ENCODE measurements around the gene CTPS2. TPM values are rescaled to one million over a fixed set of nuclear protein-coding genes. Genes with fewer than 3 reads are reported as not detected.
"Not testable (repeated sequence)": the region's sequence is repeated elsewhere in the genome, so short reads cannot be mapped to it uniquely, and the experiment has no call there.

The CTPS2 gene
- total and polyA plus RNA-seq, 2 donors from 2014 or later, result 5.9 to 13.7 TPM

DNA sequence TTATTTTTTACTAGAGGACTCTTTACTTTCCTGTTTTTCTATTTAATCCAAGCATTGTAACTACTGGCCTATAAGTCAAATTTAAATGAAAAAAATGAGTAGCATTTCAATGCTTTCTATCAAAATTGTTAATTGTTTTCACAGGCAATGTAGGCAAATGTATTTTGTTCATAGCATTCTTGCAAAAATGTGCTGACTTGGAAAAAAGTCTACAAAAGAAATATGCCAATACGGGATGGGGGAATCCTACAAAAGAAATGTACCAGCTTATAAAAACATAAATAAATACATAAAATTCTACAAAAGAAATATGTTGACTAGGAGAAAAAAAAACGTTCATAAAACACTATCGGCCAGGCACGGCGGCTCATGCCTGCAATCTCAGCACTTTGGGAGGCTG, 77.4 kb downstream of the CTPS2 start:
- H3K4me3 ChIP-seq (ENCODE audit: low read length in 3 of 3), result no peak overlapping the region
- no peaks in the 10 kb centered on the region for H3K27me3 ChIP-seq (ENCODE audit: control insufficient read depth, insufficient read depth, low read length)
- H3K36me3 ChIP-seq (ENCODE audit: control insufficient read depth in 2 of 3, insufficient read depth in 3 of 3, low read length in 3 of 3), result no peaks in the 10 kb centered on the region
- FAIRE-seq (no peak), DNase-seq (no peak)
- H3K9ac ChIP-seq (ENCODE audit: low read length in 3 of 3), result no peak overlapping the region
- H3K9me3 ChIP-seq (ENCODE audit: control insufficient read depth in 2 of 3, insufficient read depth in 1 of 3, low read length in 3 of 3), result no peaks in the 10 kb centered on the region
- no peak overlapping the region for H3K27ac ChIP-seq (ENCODE audit: low read depth in 2 of 2, low read length in 2 of 2)
- intact Hi-C loops (cut with DNase I), result no loop called here
- TF ChIP-seq CTCF (IDR thresholded peaks at IDR 0.05; ENCODE audit: borderline replicate concordance, extremely low read depth, insufficient read depth), result no peak
- H3K4me1 ChIP-seq (ENCODE audit: control insufficient read depth in 2 of 3, insufficient read depth in 2 of 3, low read depth in 1 of 3, low read length in 3 of 3), result no peaks in the 10 kb centered on the region

- Histone ChIP-seq H3K27me3 (ENCODE audit: control insufficient read depth, insufficient read depth, low read length) (no peaks in the 10 kb centered on the region), H3K9ac (ENCODE audit: low read length in 3 of 3) (no peak overlapping the region), H3K4me1 (ENCODE audit: control insufficient read depth in 2 of 3, insufficient read depth in 2 of 3, low read depth in 1 of 3, low read length in 3 of 3) (no peaks in the 10 kb centered on the region), H3K9me3 (ENCODE audit: control insufficient read depth in 2 of 3, insufficient read depth in 1 of 3, low read length in 3 of 3) (no peaks in the 10 kb centered on the region), H3K4me3 (ENCODE audit: low read length in 3 of 3) (no peak overlapping the region), H3K27ac (ENCODE audit: low read depth in 2 of 2, low read length in 2 of 2) (no peak overlapping the region), H3K36me3 (ENCODE audit: control insufficient read depth in 2 of 3, insufficient read depth in 3 of 3, low read length in 3 of 3) (no peaks in the 10 kb centered on the region)
- DNase-seq (no peak), FAIRE-seq (no peak)
- no peak for TF ChIP-seq CTCF (IDR thresholded peaks at IDR 0.05; ENCODE audit: borderline replicate concordance, extremely low read depth, insufficient read depth)
- intact Hi-C loops (cut with DNase I), result no loop called here
Observed at GRCh38 chrX:16633754-16634153, 78.7 kb downstream of the CTPS2 start.

- H3K9ac ChIP-seq (ENCODE audit: low read length in 3 of 3), result no peak overlapping the region
- DNase-seq (no peak), FAIRE-seq (no peak)
- H3K9me3 ChIP-seq (ENCODE audit: control insufficient read depth in 2 of 3, insufficient read depth in 1 of 3, low read length in 3 of 3), result no peaks in the 10 kb centered on the region
- no peaks in the 10 kb centered on the region for H3K27me3 ChIP-seq (ENCODE audit: control insufficient read depth, insufficient read depth, low read length)
- no peaks in the 10 kb centered on the region for H3K4me1 ChIP-seq (ENCODE audit: control insufficient read depth in 2 of 3, insufficient read depth in 2 of 3, low read depth in 1 of 3, low read length in 3 of 3)
- no peaks in the 10 kb centered on the region for H3K36me3 ChIP-seq (ENCODE audit: control insufficient read depth in 2 of 3, insufficient read depth in 3 of 3, low read length in 3 of 3)
- no peak overlapping the region for H3K4me3 ChIP-seq (ENCODE audit: low read length in 3 of 3)
- intact Hi-C loops (cut with DNase I), result no loop called here
- H3K27ac ChIP-seq (ENCODE audit: low read depth in 2 of 2, low read length in 2 of 2), result no peak overlapping the region
- no peak for TF ChIP-seq CTCF (IDR thresholded peaks at IDR 0.05; ENCODE audit: borderline replicate concordance, extremely low read depth, insufficient read depth)
Observed at GRCh38 chrX:16629909-16630308, 82.6 kb downstream of the CTPS2 start.

DNA sequence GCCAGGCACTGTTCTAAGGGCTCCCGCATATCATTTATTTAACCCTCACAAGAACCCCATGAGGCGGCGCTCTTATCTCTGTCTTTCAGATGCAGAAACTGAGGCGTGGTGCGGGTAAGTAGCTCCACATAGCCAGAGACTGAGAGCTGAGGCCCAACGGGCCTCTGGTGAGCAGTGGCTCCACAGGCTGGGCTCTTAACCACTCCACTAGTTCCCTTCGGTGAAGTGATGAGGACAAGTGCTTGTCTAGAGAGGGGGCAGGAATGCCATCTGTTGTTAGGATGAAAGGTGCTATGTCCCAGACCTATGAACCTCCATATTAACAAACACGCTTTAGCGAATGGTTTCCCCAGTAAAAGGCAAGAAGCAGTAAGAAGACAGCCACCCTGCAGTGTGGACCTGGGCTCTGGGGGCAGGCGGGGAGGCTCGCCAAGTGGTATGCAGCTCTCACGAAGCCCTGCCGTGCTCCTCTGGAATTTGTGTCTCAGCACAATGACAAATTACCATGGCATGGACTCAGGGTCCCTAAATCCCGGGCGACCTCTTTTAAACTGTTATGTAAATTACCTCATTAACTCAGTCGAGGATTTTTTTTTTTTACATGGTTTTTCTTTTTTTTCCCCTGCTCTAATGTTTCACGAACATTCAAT, 83.4 kb downstream of the CTPS2 start:
- Histone ChIP-seq H3K9me3 (ENCODE audit: control insufficient read depth in 2 of 3, insufficient read depth in 1 of 3, low read length in 3 of 3) (no peaks in the 10 kb centered on the region), H3K4me3 (ENCODE audit: low read length in 3 of 3) (no peak overlapping the region), H3K36me3 (ENCODE audit: control insufficient read depth in 2 of 3, insufficient read depth in 3 of 3, low read length in 3 of 3) (no peaks in the 10 kb centered on the region), H3K4me1 (ENCODE audit: control insufficient read depth in 2 of 3, insufficient read depth in 2 of 3, low read depth in 1 of 3, low read length in 3 of 3) (no peaks in the 10 kb centered on the region), H3K9ac (ENCODE audit: low read length in 3 of 3) (no peak overlapping the region), H3K27me3 (ENCODE audit: control insufficient read depth, insufficient read depth, low read length) (no peaks in the 10 kb centered on the region), H3K27ac (ENCODE audit: low read depth in 2 of 2, low read length in 2 of 2) (no peak overlapping the region)
- FAIRE-seq (no peak), DNase-seq (peak in 1 of 5 donors; percentile 4)
- TF ChIP-seq CTCF (IDR thresholded peaks at IDR 0.05; ENCODE audit: borderline replicate concordance, extremely low read depth, insufficient read depth), result no peak
- intact Hi-C loops (cut with DNase I), result no loop called here

GRCh38 chrX:16628511-16628910, 84.0 kb downstream of the CTPS2 start:
- not testable (repeated sequence) for H3K36me3 ChIP-seq (ENCODE audit: control insufficient read depth in 2 of 3, insufficient read depth in 3 of 3, low read length in 3 of 3)

More at GRCh38 chrX:16628511-16628910, 84.0 kb downstream of the CTPS2 start:
- intact Hi-C loops (cut with DNase I); H3K27ac ChIP-seq (ENCODE audit: low read depth in 2 of 2, low read length in 2 of 2); FAIRE-seq; DNase-seq; H3K27me3 ChIP-seq (ENCODE audit: control insufficient read depth, insufficient read depth, low read length); H3K9ac ChIP-seq (ENCODE audit: low read length in 3 of 3); H3K4me1 ChIP-seq (ENCODE audit: control insufficient read depth in 2 of 3, insufficient read depth in 2 of 3, low read depth in 1 of 3, low read length in 3 of 3); H3K4me3 ChIP-seq (ENCODE audit: low read length in 3 of 3); H3K9me3 ChIP-seq (ENCODE audit: control insufficient read depth in 2 of 3, insufficient read depth in 1 of 3, low read length in 3 of 3): not testable (repeated sequence)

Measured in kidney (tissue), 14 donors.